Omental fat pad (tissue), 4 donors: ENCODE measurements around the gene LRP2. TPM values are rescaled to one million over a fixed set of nuclear protein-coding genes. Genes with fewer than 3 reads are reported as not detected.

Source experiments
- ATAC-seq: fragments of 150-250 bp; one replicate; pipeline ENCODE4 v1.9.1; 2016; ENCODE audit warnings: mild to moderate bottlenecking, moderate library complexity; ENCODE audit not compliant: low FRiP score
- DNase-seq: peaks from one replicate; pipeline ENCODE4 v3.0.0-alpha.2; 2019; ENCODE audit warnings: low spot score
- total RNA-seq, 4 donors: library from RNA; depleted of rRNA; stranded (reverse); fragments of >200 nt; gene quantifications; one replicate each; pipeline ENCODE4 v1.1.0, GENCODE V29; 2016
- TF ChIP-seq, protein P1 (sequence below), 3 donors: fragments of 450-650 bp; IDR thresholded peaks; one replicate each; pipeline ENCODE4 v1.5.1; 2016 to 2017; ENCODE audit warnings: antibody characterized with exemption in 3 of 3, mild to moderate bottlenecking in 3 of 3, moderate library complexity in 2 of 3

The LRP2 gene
- total RNA-seq, 4 donors from 2014 or later, result 12.2 to 58.3 (median 14.1) TPM; not detected in 1

DNA sequence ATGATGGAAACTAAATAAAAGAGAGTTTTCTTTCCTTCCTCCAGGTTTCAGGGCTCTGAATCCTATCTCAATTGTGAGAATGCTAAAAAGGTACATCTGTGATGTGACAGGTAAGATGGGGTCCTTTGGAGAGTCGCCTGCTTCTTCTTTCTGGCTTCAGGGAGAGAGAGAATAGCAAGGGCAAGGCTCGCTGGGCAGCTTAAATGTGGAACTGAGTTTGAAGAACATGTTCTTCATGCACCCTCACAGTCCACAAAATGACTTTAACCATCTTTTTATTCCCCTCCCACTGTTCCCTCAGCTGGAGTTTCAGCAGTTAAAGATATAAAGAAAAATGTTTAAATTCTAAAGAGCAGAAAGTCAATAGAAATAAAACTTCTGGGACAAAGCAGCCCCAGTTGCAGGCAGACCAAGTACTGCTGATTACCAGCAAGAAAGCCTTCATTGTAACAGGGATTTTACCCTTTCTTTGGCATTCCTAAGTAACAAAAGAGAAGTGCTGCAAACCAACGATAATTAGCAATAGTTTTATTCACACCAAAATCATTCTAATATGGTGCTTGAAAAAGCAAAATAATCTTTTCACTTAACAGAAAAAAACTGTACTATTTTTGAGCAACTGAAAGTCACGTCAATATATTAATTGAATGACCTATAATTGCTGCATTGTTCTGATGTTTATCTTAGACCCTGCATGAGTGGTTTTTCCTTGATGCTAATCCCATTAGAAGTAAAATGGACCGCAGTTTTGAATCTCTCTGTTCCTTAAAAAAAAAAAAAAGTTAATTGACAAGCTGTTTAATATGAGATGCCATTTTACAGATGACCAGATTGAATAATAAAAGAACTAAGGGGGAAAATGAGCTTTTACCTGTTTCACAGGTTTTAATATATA is 61.5 kb downstream of the LRP2 start:
- DNase-seq, result no peak
- TF ChIP-seq, protein P1, sequence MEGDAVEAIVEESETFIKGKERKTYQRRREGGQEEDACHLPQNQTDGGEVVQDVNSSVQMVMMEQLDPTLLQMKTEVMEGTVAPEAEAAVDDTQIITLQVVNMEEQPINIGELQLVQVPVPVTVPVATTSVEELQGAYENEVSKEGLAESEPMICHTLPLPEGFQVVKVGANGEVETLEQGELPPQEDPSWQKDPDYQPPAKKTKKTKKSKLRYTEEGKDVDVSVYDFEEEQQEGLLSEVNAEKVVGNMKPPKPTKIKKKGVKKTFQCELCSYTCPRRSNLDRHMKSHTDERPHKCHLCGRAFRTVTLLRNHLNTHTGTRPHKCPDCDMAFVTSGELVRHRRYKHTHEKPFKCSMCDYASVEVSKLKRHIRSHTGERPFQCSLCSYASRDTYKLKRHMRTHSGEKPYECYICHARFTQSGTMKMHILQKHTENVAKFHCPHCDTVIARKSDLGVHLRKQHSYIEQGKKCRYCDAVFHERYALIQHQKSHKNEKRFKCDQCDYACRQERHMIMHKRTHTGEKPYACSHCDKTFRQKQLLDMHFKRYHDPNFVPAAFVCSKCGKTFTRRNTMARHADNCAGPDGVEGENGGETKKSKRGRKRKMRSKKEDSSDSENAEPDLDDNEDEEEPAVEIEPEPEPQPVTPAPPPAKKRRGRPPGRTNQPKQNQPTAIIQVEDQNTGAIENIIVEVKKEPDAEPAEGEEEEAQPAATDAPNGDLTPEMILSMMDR (IDR thresholded peaks at IDR 0.05), result no peak
- ATAC-seq, result no peak

DNA sequence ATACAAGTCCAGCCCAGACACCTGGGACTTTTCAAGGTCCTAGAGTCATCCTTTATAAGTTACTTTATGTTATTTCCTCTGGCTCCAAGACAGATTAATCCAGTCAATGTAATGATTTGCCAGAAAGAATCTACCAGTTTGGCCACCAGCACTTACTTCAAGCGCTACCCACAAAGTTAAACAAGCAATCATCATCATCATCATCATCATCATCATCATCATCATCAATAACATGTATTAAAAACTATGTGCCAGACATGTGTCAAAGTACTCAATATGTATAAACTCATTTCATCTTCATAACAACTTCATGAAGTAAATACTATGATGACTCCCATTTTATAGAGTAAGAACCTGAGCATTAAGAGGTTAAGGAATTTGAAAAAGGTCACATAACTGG is 64.3 kb downstream of the LRP2 start:
- DNase-seq, result no peak
- TF ChIP-seq, protein P1 (IDR thresholded peaks at IDR 0.05), result no peak
- ATAC-seq, result no peak

DNA sequence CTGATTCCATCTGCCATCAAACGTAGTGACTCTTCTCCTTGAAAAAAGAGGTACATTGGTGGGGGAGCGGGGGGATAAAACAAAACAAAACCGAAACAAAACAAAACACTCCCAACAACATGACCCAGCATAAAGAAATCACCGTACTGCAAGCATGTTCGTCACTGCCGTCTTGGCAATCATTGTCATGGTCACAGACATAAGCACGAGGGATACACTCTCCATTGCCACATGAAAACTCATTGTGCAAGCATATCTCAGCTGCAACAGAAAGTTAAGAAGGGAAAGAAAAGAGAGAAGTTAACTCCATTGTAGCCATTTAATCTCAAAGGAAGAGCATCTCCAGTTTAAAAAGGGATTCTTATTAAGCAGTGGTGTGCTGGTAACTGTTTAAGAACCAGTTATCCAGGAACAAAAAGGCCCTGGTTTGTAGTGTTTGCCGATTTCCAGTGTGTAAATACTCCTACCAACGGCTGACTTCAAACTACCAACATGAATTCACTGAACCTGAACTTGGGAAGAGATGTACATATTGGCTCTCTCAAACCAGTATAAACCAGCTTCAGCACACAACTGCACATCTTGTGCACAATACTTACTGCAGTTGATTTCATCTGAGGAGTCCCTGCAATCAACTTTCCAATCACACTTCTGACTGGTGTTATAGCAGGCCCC is 68.2 kb downstream of the LRP2 start:
- DNase-seq (no peak), ATAC-seq (no peak)
- TF ChIP-seq, protein P1 (IDR thresholded peaks at IDR 0.05), result no peak

DNA sequence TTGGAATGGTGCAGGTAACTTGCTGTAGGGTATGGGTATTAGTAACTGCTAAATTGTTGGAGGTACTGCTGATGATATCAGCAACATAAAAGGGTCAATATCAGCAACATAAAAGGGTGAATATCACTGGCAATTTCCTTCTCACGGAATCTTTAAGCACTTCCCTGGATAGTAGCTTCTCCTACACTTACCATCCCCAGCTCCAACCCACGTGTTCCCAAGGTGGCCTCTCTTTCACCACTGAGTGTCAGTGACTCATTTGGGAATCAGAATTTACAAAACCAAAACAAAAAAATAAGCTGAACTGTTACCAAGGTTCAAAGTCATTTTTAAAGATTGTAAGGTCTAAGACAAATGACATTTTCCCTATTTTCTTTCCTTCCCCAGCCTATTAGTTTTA is 70.8 kb downstream of the LRP2 start:
- TF ChIP-seq, protein P1 (IDR thresholded peaks at IDR 0.05), result no peak
- ATAC-seq, result no peak
- no peak for DNase-seq

DNA sequence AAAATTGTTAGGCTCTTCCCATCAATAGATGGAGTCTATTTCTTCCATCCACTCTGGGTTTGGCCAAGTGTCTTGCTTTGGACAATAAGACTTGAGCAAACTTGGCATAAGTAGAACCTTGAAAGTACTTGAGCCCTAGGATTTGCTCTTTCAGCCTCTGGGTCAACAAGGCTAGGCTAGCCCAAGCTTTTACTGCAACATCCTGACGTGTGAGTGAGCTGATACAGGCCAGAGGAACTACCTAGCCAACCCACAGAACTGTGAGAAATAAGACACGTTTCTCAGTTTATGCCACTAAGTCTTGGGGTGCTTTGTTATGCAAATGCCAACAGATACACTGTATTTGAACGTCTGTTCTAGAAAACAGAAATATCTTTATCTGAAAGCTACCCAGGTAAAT is 71.9 kb downstream of the LRP2 start:
- no peak for ATAC-seq
- TF ChIP-seq, protein P1 (IDR thresholded peaks at IDR 0.05), result no peak
- DNase-seq, result no peak

DNA sequence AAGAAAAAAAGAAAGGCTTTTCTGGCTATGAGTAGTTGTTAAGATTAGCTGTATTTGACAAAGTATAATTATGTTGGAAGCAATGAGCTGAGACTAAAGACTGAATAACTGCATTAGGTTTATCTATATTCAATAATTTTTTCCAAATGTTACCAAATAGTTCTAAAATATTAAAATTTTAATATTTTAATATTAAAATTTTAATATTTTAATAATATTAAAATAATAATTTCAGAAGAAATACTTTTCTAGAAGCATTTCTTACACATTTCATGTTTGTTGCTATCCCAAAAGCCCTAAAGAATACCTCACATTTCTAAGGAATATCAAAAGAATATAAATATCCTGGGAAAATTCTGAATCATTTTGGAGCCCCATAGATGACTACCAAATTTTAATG is 74.7 kb downstream of the LRP2 start:
- ATAC-seq, result no peak
- DNase-seq, result no peak
- TF ChIP-seq, protein P1 (IDR thresholded peaks at IDR 0.05), result no peak
